Astrocyte of the spinal cord (primary cell): ENCODE results near the gene POT1.

Source experiments
- DNase-seq: peaks from one replicate; pipeline ENCODE4 v3.0.0; 2011; ENCODE audit warnings: low read depth, low spot score
- H3K4me3 ChIP-seq: 2 replicates; pipeline ENCODE4 v1.5.1; 2011; ENCODE audit warnings: low read depth, mild to moderate bottlenecking, low read length, moderate library complexity
- CTCF ChIP-seq: IDR thresholded peaks from 2 replicates; pipeline ENCODE4 v1.5.1; 2012; ENCODE audit warnings: low read depth, mild to moderate bottlenecking, low read length, inconsistent platforms
- in situ Hi-C: cut with HindIII; loops from 2 replicates; pipeline ENCODE4 v1.10.0; 2017; ENCODE audit warnings: low sequenced_read_pairs

POT1 gene

GRCh38 chr7:124808206-124808605 is 121.4 kb downstream of the POT1 start:
- no peak overlapping the region for H3K4me3 ChIP-seq
- in situ Hi-C loops, result no loop called here
- TF ChIP-seq CTCF, result no peak
- DNase-seq, result no peak

- no peak for TF ChIP-seq CTCF
- in situ Hi-C loops, result no loop called here
- no peak for DNase-seq
- no peak overlapping the region for H3K4me3 ChIP-seq
These were observed 128.2 kb downstream of the POT1 start for GRCh38 chr7:124801330-124801895.

- H3K4me3 ChIP-seq, result no peak overlapping the region
- DNase-seq, result no peak
- TF ChIP-seq CTCF, result no peak
- in situ Hi-C loops, result no loop called here
These were observed 129.2 kb downstream of the POT1 start for GRCh38 chr7:124800386-124800785.

- in situ Hi-C loops, result no loop called here
- H3K4me3 ChIP-seq, result no peak overlapping the region
- TF ChIP-seq CTCF, result no peak
- no peak for DNase-seq
These were observed 130.2 kb downstream of the POT1 start for GRCh38 chr7:124799448-124799847.

GRCh38 chr7:124796771-124797170 is 132.9 kb downstream of the POT1 start:
- in situ Hi-C loops, result no loop called here
- TF ChIP-seq CTCF, result no peak
- DNase-seq, result no peak

GRCh38 chr7:124792696-124793095 is 136.9 kb downstream of the POT1 start:
- H3K4me3 ChIP-seq, result no peak overlapping the region
- TF ChIP-seq CTCF, result no peak
- DNase-seq, result no peak
- in situ Hi-C loops, result no loop called here

More at GRCh38 chr7:124796771-124797170, 132.9 kb downstream of the POT1 start:
- no peak overlapping the region for H3K4me3 ChIP-seq

- no peak for DNase-seq
- in situ Hi-C loops, result no loop called here
- no peak for TF ChIP-seq CTCF
- H3K4me3 ChIP-seq, result no peak overlapping the region
These were observed 137.6 kb downstream of the POT1 start for GRCh38 chr7:124792002-124792401.
